Stimulated activated CD4-positive, alpha-beta T cell treated with anti-CD3 and anti-CD28 coated beads, Interleukin-4, amount 100 ng/mL, for 24 hours (primary cell): ENCODE measurements around the gene DNAJB8.

Source experiments
- DNase-seq: peaks from one replicate; pipeline ENCODE4 v3.0.0-alpha.2; 2020

DNAJB8 gene

GRCh38 chr3:128482666-128483656, 16.3 kb upstream of the DNAJB8 start:
- DNase-seq: no peak

GRCh38 chr3:128482175-128482574, 15.5 kb upstream of the DNAJB8 start:
- no peak for DNase-seq

GRCh38 chr3:128481438-128481942, 14.8 kb upstream of the DNAJB8 start:
- DNase-seq: no peak

- DNase-seq: no peak
Measured at GRCh38 chr3:128480717-128481437, 14.2 kb upstream of the DNAJB8 start.

GRCh38 chr3:128480278-128480677, 13.6 kb upstream of the DNAJB8 start:
- no peak for DNase-seq

- DNase-seq: no peak
Measured at GRCh38 chr3:128479558-128480086, 12.9 kb upstream of the DNAJB8 start.

GRCh38 chr3:128478576-128479506, 12.2 kb upstream of the DNAJB8 start:
- no peak for DNase-seq

GRCh38 chr3:128476659-128477058, 10.0 kb upstream of the DNAJB8 start:
- no peak for DNase-seq

- no peak for DNase-seq
Measured at GRCh38 chr3:128475355-128475754, 8.7 kb upstream of the DNAJB8 start.

GRCh38 chr3:128473737-128474136, 7.0 kb upstream of the DNAJB8 start:
- no peak for DNase-seq

GRCh38 chr3:128473180-128473519, 6.5 kb upstream of the DNAJB8 start:
- DNase-seq: no peak

GRCh38 chr3:128472449-128473179, 5.9 kb upstream of the DNAJB8 start:
- DNase-seq: no peak

GRCh38 chr3:128471720-128472119, 5.0 kb upstream of the DNAJB8 start:
- no peak for DNase-seq

GRCh38 chr3:128471110-128471509, 4.4 kb upstream of the DNAJB8 start:
- DNase-seq: no peak

GRCh38 chr3:128470134-128470899, 3.6 kb upstream of the DNAJB8 start:
- DNase-seq: no peak

- no peak for DNase-seq
Measured at GRCh38 chr3:128469556-128469955, 2.9 kb upstream of the DNAJB8 start.

- no peak for DNase-seq
Measured at GRCh38 chr3:128468791-128469527, 2.3 kb upstream of the DNAJB8 start.

- no peak for DNase-seq
Measured at GRCh38 chr3:128468285-128468790, 1.6 kb upstream of the DNAJB8 start.

GRCh38 chr3:128464702-128465101, 2.0 kb downstream of the DNAJB8 start:
- no peak for DNase-seq

- no peak for DNase-seq
Measured at GRCh38 chr3:128464188-128464587, 2.5 kb downstream of the DNAJB8 start.
